GM19043 (cell line): Measurements from ENCODE around the gene RAMP1.

Experiments
- ATAC-seq: cut with Tn5 transposase; IDR thresholded peaks from one replicate; pipeline ENCODE4 v1.9.1; 2021; ENCODE audit warnings: low read depth; ENCODE audit not compliant: unreplicated experiment

RAMP1 gene

DNA sequence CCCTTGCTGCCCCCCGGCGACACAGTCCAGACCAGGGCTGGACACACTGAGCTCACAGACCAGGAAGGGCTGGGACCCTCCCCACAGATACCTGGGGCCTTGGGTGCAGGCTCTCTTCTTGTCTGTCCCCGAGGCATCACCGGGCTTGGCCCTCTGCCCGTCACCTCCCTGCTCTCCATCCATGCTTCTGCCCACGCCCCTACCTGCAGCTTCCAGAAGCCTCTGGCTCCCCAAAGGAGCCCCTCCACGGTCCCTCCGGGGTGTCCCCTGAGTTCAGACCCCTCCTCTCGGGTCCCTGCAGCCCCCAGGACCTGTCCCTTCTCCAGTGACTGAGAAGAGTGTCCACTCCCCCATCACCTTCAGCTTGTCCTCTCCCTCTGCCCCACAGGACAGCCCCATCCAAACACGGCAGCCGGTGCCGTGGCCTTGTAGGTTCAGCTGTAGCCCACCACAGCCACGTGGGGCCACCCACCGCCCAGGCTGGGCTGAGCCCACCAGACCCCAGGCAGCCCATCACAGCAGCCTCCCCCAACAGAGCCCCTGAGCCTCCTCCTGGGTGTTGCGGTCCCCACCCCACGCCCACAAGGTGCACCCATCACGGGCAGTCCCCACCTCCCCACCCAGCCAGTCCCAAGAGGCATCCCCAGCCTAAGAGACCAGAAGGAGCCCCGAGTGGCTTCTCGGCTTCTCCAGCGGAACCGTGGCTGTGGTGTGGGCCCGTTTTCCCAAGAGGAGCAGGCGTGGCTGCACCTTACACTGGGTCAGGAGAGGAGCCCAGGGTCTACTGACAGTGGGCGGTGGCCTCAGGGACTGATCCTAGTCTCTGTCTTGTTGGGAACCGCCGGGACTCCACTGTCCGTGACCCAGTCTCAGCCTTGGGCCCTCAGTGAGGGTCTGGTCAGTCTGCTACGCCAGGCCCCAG is 53.1 kb downstream of the RAMP1 start:
- ATAC-seq: no peak

DNA sequence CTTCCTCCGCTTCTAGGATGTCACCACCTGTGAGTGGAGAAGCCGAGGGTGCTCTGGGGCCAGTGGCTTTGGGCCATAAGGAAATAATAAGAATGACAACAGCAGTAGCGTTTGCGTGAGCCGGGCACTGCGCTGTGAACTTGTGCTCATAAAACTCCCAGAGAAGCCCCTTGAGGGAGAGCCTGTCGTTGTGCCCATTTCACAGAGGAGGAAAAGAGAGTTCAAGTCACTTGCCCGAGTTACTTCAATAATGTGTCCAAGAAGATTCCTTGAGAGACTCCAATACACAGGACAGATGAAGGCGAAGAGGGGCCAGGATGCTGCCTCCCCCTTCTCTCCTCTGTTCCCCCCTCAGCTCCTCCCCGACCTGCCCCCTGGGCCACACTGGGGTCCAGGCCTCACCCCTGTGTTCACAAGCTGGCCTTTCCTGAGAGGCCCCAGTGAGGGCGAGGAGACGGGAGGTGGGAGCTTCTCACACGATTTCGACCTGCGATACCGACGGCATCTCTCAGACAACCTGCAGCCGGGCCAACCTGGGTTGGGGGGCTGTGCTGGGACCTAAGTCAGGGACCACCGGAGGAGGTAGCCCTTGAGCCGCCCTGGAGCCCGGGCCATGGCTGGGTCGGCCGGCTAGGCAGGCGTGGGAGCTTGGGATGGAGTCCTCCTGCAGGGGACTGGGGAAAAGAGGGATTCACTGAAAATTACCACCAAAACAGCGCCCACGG is 53.9 kb downstream of the RAMP1 start:
- no peak for ATAC-seq

DNA sequence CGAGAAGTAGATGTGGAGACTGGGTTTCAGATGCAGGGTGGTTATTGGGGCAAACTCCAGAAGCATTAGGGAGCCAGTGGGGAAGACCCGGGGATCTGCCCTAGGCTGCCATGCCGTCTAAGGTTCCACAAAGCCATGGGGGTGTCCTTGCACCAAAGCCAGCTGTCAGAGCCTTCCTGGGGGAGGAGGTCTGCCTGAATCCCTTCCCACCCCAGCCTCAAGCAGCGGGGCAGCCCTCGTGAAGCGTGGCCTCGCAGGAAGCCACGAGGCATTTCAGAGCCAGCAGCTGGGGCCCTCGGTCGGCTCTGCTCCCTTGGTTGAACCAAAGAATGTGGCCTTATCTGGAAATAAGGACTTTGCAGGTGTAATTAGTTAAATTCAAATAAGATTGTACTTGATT is 56.2 kb downstream of the RAMP1 start:
- ATAC-seq: no peak

DNA sequence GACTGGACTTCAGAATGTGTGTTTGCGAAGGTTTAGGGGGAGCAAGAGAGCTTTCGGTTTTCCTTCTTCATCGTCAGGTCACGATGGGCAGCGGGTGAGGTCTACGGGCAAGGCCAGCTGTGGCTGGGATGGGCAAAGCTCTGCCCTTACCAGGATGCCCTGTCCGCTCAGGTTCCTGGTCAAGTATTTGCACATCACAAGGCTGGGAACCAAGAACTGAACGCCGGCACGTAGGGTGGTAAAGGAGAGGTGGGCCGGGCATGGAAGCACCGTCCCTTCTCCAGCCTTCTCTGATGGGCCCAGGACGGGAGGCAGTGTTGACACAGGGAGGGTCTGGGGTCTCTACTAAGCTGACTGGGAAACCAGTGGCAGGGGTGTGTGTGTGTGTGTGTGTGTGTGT is 56.9 kb downstream of the RAMP1 start:
- ATAC-seq: no peak

DNA sequence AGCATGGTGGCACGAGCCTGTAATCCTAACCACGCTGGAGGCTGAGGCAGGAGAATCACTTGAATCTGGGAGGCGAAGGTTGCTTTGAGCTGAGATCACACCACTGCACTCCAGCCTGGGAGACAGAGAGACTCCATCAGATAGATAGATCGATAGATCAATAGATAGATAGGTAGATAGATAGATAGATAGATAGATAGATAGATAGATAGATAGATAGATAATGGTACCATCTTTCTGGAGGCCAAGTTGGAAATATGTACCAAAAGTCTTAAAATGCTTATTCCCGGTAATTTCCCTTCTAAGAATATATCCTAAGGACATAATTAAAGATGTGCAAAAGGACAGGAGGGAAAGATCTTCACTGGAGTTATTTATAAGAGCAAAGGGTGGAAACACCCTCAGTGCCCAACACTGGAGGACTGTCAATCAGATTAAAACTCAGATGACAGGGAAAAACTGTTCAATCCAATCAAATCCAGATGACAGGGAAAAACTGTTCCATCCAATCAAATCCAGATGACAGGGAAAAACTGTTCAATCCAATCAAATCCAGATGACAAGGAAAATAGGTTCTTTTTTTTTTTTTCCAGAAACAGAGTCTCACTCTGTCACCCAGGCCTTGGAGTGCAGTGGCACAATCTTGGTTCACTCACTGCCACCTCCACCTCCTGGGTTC is 58.4 kb downstream of the RAMP1 start:
- ATAC-seq: no peak

DNA sequence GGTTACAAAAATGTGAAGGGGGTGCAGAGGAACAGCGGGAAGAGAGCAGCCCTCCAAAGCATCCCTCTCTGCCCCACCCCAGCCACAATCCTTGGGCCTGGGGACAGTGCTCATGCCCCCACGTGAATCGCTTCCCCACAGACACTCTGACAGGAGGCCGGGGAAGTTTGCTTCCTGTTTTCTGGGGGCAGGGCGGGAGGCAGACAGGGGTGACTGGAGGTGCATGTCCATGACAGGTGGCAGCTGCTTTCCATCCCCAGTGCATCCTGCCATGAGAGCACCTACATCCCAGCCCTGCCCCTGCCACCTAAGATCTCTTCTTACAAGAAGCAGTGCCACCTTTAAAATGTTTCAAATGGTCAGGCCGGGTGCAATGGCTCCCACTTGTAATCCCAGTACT is 60.2 kb downstream of the RAMP1 start:
- ATAC-seq: no peak

DNA sequence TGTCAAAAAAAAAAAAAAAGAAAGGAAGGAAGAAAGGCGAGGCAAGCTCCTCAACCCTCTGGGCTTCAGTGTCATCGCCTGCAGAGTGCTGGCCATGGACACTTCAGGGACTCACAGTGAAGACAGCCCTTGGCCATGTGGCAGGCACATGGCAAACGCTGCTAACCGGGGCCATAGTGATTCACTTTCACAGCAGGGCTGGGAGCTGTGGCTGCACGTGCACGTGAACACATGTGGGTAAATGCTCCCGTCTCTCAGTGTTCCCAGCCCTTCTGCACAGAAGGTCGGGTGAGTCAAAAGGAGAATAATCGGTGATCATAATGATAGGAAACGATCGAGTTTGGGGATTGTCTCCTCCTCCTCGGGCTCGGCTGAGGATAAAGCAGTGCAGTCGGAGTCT is 61.2 kb downstream of the RAMP1 start:
- ATAC-seq: no peak

DNA sequence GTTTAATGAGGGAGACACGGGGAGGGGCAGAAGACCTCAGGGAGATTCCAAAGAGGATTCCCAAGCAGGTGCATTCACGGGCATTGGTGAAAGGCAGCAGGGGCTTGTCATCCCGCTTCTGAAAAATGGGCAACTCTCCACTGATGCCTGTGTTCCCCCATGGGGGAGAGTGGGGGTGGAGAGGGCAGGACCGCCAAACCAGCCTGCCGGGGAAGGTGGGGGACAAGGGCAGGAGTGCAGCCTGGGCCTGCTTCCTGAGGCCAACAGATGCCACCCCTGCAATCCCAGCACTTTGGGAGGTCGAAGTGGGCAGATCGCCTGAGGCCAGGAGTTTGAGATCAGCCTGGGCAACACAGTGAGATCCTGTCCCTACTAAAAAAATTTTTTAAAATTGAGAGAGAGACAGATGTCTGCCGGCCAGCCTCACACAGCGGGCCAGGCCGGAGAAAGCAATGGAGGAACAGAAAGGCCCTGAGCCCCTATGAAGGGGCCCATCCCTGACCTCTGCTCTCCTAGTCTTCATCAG is 62.6 kb downstream of the RAMP1 start:
- ATAC-seq: no peak

DNA sequence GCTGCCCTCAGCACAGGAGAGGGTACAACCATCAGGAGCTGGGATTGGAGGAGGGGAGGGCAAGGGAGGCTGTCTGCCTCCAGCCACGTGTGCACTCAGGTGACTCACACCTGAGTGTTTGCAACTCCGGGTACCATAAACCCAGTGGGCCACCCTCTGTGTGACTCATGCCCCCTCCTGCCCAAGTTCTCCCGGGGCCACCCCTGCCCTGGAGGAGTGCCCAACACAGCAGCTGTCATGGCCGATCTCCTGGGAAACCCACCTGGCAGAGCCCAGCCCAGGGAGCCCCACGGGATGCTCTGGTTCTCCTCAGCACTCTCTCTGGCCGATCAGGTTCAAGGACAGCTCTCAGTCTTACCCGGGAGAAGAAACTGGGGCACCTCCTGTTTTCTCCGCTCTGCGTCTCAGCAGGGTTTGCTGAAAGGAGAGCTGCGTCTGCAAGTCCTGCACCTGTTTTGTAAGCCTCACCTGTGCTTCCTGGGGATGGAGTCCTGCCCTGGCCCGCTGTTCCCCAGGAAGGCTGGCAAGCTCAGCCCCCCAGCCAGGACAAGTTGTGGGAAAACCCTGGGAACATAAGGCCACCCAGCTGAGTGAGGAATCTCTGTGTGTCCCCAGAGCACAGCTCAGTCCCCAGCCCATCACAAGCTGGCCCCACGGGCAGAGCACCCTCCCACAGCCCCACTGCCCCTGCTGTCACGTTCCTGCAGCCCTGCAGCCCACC is 63.4 kb downstream of the RAMP1 start:
- no peak for ATAC-seq

DNA sequence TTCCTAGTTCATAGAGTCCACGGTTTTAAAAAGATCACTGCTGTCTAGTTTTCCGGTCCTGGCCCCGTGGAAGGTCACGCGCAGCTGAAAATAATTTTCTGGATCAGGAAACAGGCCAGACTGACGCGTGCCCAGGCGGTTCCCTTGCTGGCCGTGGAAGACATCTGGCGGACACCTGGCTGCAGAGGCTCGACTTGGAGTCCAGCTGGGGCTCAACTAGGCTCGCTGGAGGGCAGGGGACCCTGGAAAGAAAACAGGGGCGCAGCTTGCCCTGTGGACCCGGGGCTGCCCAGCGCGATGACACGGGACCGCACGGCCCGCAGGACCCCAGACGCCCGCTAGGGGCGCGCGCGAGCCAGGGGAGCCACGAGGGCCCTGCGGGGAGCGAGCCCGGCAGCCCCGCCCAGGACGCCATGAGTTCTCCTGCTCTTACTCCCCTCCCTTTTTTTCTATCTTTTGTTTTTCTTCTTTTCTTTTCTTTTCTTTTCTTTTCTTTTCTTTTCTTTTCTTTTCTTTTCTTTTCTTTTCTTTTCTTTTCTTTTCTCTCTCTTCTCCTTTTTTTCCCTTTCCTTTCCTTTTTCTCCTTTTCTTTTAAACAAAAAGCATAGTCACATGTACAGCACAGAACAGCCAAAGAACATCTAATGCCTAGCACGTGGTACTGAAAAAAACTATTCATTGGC is 64.2 kb downstream of the RAMP1 start:
- peak; percentile 95 for ATAC-seq

DNA sequence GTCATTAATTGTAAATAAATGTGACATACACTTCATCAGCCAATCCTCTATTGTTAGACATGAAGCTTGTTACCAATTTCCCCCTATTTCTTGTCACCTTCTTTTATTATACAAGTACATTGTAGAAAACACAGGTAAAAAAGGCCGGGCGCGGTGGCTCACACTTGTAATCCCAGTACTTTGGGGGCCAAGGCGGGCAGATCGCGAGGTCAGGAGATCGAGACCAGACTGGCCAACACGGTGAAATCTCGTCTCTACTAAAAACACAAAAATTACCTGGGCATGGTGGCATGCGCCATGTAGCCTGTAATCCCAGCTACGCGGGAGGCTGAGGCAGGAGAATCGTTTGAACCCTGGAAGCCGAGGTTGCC is 64.7 kb downstream of the RAMP1 start:
- no peak for ATAC-seq

DNA sequence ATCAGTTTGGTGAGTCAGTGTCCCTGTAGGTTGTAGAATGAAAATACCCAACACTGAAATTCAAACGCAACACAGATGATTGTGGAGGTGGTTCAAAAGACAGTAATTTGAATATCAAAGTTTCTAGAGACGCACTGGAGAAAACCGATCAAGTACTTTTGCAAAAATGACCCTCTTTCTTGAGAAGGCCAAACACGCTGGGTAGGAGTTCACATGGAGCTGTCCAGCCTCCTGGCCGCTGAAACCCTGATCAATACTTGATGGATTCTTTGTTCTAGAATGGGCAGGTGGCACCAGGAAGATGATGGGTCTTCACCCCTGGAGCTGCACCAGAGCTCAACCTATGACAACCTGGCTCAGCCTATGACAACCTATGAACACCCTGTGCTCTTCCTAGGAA is 67.7 kb downstream of the RAMP1 start:
- ATAC-seq: no peak

DNA sequence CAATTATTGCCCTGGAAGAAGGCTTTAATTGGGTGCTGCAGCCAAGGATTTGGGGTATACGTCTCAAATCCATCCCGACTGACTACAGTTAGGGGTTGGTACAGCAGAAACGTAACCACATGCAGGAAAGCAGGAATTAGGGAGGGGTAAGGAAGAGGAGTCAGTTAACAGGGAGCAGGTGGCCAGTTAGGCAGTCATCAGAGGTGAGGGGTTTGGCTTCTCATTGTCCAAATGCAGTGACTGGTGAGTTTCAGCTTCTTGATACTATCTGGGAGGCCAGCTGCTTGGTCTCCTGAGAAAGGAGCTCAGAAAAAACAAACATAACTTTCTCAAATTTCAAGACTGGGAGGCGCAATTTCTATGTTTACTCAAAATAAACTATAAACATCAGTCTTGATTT is 68.6 kb downstream of the RAMP1 start:
- no peak for ATAC-seq

DNA sequence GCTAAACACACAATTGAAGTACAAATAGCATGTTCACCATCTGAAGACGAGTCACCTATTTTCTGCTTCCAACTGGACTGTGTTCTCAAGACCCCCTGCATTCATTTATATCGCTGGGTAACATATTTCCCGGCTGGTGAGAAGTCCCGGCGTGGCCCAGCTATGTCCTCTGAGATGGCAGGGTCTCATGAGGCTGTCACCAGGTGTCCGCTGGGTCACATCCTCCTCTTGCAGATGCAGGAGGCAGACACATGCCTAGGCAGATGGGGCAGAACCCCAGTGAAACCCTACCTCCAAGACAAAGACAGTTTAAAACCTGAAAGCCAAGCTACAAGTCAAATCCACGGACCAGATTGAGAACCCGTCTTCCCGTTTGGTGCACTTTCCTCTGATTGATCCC is 70.6 kb downstream of the RAMP1 start:
- no peak for ATAC-seq

DNA sequence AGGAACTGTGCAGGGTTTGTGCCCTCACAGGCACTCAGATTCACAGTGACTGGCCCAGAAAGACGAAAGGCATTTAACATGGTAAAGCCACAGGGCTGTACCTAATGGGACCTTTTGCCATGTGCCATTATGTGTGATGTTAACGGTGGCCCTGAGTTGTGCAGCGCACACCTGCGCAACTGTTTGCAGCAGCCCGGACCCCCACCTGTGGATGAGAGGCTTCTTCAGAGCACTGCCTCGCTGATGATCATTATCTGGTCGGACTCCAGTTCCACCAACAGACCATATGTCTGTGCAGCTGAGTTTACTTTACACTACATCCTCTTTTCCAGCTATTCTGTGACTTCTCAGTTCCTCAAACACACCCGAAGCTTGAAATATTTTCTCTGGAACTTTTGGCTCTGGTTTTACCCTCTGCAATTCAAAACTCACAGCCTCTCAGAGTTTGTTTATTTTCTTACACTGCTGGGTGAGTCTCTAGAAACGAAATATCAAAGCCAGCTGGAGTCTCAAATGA is 71.8 kb downstream of the RAMP1 start:
- no peak for ATAC-seq

DNA sequence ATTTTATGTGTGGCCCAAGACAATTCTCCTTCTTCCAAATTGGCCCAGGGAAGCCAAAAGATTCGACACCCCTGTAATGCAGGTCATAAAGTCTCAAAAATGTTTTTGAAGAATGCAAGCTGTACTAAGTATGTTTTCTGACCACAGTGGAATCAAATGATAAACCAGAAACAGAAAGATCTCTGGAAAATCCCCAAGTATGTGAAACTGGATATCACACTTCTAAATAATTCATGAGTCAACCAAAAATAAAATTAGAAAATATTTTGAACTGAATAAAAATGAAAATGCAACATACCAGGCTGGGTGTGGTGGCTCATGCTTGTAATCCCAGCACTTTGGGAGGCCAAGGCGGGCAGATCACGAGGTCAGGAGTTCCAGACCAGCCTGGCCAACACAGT is 73.3 kb downstream of the RAMP1 start:
- no peak for ATAC-seq

DNA sequence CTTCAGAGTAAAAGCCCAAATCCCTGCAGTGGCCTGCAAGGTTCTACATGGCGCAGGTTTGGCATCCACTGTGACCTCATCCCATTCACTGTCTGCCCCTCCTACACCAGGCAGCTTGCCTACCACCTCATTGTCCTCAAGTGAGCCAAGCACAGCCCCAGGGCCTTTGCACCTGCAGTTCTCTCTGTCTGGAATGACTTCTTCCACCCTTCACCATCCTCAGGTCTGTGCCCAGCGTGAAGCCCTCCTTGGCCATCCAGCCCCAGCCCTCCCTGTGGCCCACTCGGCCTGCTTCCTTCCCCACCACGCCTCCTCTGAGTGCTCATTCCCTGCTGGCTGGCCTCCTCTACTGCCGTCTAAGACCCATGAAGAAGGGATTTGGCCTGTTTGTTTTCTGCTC is 74.8 kb downstream of the RAMP1 start:
- ATAC-seq: no peak

DNA sequence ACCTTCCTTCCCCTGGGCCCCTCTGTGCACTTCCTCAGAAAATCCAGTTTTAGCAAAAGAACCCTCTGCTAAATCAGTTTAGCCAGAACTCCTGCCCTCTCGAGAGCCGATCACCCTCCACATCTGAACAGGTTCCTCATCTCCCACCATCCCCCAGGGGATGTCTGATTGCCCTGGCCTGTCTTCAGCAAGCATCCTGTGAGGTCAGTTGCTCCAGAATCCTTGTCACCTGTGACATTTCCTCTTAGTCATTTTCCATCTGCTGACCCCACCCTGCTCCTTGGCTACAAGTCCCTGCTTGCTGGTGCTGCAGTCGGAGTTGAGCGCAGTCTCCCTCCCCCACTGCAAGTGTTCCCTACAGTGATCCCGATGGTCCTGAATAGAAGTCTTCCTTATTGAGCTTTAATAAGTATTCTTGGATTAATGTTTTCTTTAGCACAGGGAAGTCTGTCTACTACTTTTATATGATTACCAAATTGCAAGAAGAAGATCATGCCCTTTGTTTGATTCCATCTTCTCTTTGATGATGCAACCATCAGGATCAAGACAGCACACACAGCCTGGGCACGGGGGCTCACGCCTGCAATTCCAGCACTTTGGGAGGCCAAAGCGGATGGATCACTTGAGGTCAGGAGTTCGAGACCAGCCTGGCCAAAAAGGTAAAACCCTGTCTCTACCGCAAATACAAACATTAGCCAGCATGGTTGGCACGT is 76.5 kb downstream of the RAMP1 start:
- ATAC-seq: no peak

DNA sequence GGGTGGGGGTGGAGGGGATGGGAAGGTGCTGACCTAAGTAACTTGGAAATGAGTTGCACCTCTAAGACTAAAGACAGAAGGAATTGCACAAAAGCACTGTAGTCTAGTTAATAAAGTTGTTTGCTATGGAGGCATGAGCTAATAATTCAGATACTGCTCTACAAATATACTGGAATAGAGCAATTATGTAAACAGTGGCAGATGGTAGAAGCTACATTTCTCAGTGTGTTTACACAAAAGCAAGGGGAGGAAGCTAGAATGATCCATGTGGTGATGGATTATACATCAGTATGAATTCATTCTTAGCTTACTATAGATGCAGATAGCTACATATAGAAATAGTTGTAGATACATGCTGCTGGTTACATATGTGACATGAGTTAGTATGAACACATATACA is 79.8 kb downstream of the RAMP1 start:
- no peak for ATAC-seq
